ENCODE results near the gene PSMB3.

PSMB3 gene

GRCh38 chr17:38797158-38797490, 44.6 kb downstream of the PSMB3 start:
- no peak for DNase-seq (ENCODE audit: low spot score)

GRCh38 chr17:38797828-38798227, 45.3 kb downstream of the PSMB3 start:
- no peak for DNase-seq (ENCODE audit: low spot score)

- DNase-seq (ENCODE audit: low spot score): peak; percentile 93
Measured at GRCh38 chr17:38798614-38799500, 46.3 kb downstream of the PSMB3 start.

- peak; percentile 99 for DNase-seq (ENCODE audit: low spot score)
Measured at GRCh38 chr17:38799501-38800236, 47.1 kb downstream of the PSMB3 start, which contains the start of gene PIP4K2B. PIP4K2B (minus strand) TSS chr17:38799556; CDS start chr17:38799424, 132 bp downstream.

- no peak for DNase-seq (ENCODE audit: low spot score)
Measured at GRCh38 chr17:38800237-38800760, 47.8 kb downstream of the PSMB3 start.

- DNase-seq (ENCODE audit: low spot score): no peak
Measured at GRCh38 chr17:38809828-38810227, 57.3 kb downstream of the PSMB3 start.
